ENCODE measurements around the gene STAG2.
"Not testable (repeated sequence)": the region's sequence is repeated elsewhere in the genome, so short reads cannot be mapped to it uniquely, and the experiment has no call there.

Gene STAG2

DNA sequence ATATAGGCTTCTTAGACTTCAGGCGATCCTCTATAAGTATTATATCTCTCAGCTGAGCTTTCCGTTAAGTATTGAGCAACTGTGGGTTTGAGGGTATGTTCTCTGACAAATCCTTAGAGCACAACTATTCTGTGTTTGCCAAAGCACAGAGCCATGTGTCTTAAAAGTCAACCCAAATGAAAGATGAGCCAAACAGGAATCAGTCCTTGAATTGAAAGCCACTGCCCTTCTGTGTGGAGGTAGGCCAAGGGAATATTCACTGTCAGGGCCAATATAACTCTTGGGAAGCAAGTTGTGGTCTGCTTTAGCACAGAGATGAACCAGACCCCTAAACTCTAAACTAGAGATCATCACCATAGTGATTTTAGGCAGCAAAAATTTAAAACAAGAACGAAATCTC lies 164.0 kb downstream of the STAG2 start:
- DNase-seq (ENCODE audit: insufficient read length, low spot score) (no peak), FAIRE-seq (no peak)
- no peak for TF ChIP-seq TAF1 (IDR thresholded peaks at IDR 0.05; ENCODE audit: low read depth, low read length)
- TF ChIP-seq SPI1 (IDR thresholded peaks at IDR 0.05; ENCODE audit: low read depth, low read length), result no peak
- no peak for TF ChIP-seq POLR2AphosphoS5 (IDR thresholded peaks at IDR 0.05; ENCODE audit: low read depth, low read length)
- no peak for TF ChIP-seq POU2F2 (IDR thresholded peaks at IDR 0.05; ENCODE audit: low read depth, low read length)
- no peak for TF ChIP-seq PAX5 (IDR thresholded peaks at IDR 0.05; ENCODE audit: insufficient read depth, low read length, severe bottlenecking)
- no peak for TF ChIP-seq POLR2A (IDR thresholded peaks at IDR 0.05; ENCODE audit: low read depth, low read length)

GRCh38 chrX:124127496-124127895 lies 166.0 kb downstream of the STAG2 start:
- DNase-seq (ENCODE audit: insufficient read length, low spot score) (no peak), FAIRE-seq (no peak)
- TF ChIP-seq POLR2AphosphoS5 (IDR thresholded peaks at IDR 0.05; ENCODE audit: low read depth, low read length), result no peak
- no peak for TF ChIP-seq POU2F2 (IDR thresholded peaks at IDR 0.05; ENCODE audit: low read depth, low read length)
- no peak for TF ChIP-seq SPI1 (IDR thresholded peaks at IDR 0.05; ENCODE audit: low read depth, low read length)
- TF ChIP-seq PAX5 (IDR thresholded peaks at IDR 0.05; ENCODE audit: insufficient read depth, low read length, severe bottlenecking), result no peak
- TF ChIP-seq POLR2A (IDR thresholded peaks at IDR 0.05; ENCODE audit: low read depth, low read length), result no peak
- no peak for TF ChIP-seq TAF1 (IDR thresholded peaks at IDR 0.05; ENCODE audit: low read depth, low read length)

DNA sequence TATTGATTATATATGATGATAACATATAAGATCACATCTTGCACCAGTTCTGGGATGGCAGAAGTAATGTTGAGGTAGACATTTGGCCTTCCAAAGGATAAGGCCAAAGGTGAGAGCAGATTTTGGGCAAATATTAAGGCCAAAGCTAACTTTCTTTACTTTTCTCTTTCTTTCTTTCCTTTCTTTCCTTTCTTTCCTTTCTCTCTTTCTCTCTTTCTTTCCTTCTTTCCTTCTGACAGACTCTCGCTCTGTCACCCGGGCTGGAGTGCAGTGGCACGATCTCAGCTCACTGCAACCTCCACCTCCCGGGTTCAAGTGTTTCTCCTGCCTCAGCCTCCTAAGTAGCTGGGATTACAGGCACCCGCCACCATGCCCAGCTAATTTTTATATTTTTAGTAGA lies 170.9 kb downstream of the STAG2 start:
- not testable (repeated sequence) for DNase-seq (ENCODE audit: insufficient read length, low spot score); FAIRE-seq

DNA sequence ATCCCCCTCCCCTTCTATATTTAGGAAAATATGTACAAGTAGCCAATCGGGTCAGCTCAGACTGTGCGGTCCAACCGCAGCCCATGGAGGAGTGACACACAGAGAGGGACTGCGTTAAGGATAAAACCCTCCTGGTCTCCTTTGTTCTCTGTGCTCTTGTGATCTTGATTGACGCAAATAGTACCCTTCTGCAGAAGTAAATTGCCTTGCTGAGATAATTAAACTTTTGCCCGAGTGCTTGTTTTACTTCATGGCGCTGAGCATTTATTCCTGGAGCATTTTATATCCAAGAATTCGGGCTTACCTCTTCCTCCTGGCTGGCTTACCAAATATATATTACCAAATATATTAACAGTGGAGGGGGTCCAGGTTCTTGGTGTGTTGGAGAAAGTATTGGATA lies 184.2 kb downstream of the STAG2 start:
- FAIRE-seq (no peak), DNase-seq (ENCODE audit: insufficient read length, low spot score) (no peak)
- no peak for TF ChIP-seq SPI1 (IDR thresholded peaks at IDR 0.05; ENCODE audit: low read depth, low read length)
- TF ChIP-seq POU2F2 (IDR thresholded peaks at IDR 0.05; ENCODE audit: low read depth, low read length), result no peak

- TF ChIP-seq TAF1 (IDR thresholded peaks at IDR 0.05; ENCODE audit: low read depth, low read length) (no peak), POLR2AphosphoS5 (IDR thresholded peaks at IDR 0.05; ENCODE audit: low read depth, low read length) (no peak), PAX5 (IDR thresholded peaks at IDR 0.05; ENCODE audit: insufficient read depth, low read length, severe bottlenecking) (no peak), POLR2A (IDR thresholded peaks at IDR 0.05; ENCODE audit: low read depth, low read length) (no peak), POU2F2 (IDR thresholded peaks at IDR 0.05; ENCODE audit: low read depth, low read length) (no peak), SPI1 (IDR thresholded peaks at IDR 0.05; ENCODE audit: low read depth, low read length) (no peak)
- no peak for DNase-seq (ENCODE audit: insufficient read length, low spot score)
- no peak for FAIRE-seq
These were observed 189.7 kb downstream of the STAG2 start for GRCh38 chrX:124151195-124151594.

Measured in GM12891 (cell line).